ENCODE data around the gene GRPEL1.
A peak's percentile ranks its signal among the peaks of the same experiment; 100 is the strongest.

GRPEL1 gene

DNA sequence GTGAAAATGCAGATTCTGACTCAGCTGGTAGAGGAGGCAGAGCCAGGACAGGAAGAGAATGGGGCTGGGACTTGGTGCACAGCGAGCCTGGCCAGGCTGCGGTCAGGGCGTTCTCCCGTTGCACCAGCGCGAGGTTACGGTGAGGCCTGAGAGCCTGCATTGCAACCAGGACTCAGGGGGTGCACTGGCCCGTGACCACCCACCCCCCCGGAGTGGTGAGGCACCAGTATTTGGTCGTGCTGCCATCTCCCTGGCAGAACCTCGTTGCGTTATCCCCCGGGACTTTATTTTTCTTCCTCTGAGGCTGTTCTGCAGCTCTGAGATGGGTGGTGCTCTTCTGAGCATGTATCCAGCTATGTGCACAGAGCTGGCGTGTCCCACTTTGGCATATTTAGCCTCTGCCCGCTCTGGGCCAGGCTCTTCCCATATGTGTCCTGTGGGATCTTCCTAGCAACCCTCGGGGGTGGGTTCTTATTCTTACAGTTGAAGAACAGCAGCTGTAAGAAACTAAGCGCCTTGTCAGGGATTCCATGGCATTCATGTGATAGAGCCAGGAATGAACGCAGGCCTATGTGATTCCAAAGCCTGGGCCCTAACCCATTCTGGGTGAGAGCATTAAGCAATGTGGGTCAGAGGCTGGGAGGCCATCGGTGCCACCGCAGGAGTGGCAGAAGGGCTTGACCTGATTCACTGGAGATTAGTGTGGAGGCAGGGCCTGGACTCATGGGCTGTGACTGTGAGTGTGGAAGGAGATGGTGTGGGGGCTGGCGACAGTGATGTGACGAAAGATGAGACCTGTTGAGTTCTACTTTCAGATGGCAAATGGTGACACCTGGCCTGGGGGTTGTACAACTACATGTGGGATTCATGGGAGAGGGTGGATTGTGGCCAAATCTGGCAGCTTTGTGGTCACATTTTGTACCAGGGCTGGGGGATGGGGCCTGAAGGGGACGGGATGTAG is 21.6 kb downstream of the GRPEL1 start:
- peak overlapping the region; percentile 96 for H3K27ac ChIP-seq
- TF ChIP-seq, protein P1, sequence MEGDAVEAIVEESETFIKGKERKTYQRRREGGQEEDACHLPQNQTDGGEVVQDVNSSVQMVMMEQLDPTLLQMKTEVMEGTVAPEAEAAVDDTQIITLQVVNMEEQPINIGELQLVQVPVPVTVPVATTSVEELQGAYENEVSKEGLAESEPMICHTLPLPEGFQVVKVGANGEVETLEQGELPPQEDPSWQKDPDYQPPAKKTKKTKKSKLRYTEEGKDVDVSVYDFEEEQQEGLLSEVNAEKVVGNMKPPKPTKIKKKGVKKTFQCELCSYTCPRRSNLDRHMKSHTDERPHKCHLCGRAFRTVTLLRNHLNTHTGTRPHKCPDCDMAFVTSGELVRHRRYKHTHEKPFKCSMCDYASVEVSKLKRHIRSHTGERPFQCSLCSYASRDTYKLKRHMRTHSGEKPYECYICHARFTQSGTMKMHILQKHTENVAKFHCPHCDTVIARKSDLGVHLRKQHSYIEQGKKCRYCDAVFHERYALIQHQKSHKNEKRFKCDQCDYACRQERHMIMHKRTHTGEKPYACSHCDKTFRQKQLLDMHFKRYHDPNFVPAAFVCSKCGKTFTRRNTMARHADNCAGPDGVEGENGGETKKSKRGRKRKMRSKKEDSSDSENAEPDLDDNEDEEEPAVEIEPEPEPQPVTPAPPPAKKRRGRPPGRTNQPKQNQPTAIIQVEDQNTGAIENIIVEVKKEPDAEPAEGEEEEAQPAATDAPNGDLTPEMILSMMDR (conservative IDR thresholded peaks at IDR 0.05): no peak
- no peak for TF ChIP-seq ZFX (IDR thresholded peaks at IDR 0.05)

DNA sequence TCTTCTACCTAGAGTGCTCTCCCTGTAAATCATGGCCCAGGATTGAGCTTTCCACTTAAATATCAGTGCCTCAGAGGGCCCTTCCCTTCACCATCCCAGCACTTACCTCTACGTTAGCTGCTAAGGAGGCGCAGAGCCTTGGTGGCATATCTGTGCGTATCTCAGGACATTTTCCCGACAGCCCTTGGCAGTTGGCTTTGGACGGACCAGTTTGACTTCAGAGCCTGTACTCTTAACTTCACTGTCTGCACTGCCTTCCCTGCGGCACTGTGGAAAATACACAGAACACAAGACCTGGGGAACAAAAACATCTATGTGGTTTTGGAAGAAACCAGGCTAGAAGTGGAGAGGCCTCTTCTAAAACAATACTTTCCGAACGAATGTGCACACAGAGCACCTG is 22.3 kb downstream of the GRPEL1 start:
- H3K27ac ChIP-seq: peak overlapping the region; percentile 96
- no peak for TF ChIP-seq ZFX (IDR thresholded peaks at IDR 0.05)
- TF ChIP-seq, protein P1 (conservative IDR thresholded peaks at IDR 0.05): no peak

DNA sequence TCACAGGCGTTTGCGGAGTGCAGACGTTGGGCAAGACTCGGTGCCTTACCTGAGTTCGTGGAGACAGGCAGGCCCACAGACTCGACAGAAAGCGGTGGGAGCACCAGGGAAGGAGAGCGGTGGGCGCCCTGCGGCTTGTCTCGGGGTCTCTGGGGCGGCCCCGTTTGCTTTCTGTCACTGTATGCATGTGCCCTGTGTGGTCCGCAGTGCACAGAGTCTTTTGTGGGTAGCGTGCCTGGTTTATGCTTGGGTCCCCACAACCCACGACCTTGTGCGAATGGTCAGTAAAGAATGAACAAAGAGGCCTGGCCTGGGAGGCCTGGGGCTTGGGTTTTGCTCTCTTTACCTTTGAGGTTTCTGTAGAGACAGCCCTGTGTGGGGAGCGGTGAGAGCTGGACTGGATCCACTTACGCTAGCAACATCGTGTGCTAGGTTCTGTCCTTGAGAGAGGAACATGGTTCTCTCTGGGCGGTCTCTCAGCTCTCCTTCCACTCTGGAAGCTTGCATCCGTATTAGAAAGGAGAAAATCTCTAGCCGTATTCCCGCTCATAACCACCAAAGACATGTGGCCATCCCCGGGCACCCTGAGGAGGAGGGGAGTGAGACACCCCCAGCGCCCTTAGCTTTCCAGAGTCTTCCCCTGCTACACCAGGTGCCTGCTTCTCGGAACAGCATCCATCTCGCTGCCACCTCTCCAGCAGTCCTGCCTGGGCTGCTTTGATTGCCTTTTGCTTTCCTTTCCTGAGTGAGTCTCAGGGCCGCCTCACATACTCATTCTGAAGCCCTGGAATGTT is 23.5 kb downstream of the GRPEL1 start:
- TF ChIP-seq, protein P1 (conservative IDR thresholded peaks at IDR 0.05): no peak
- TF ChIP-seq ZFX (IDR thresholded peaks at IDR 0.05): no peak
- H3K27ac ChIP-seq: peak overlapping the region; percentile 96

GRCh38 chr4:7043284-7044136 is 24.4 kb downstream of the GRPEL1 start, which contains the start of gene TADA2B:
TSS of gene TADA2B (plus strand) at chr4:7043372. CDS start at chr4:7043580, 208 bp downstream.
- TF ChIP-seq, protein P1 (conservative IDR thresholded peaks at IDR 0.05): no peak
- TF ChIP-seq ZFX (IDR thresholded peaks at IDR 0.05): peak; percentile 80; the same call in 1 of the 2 replicates
- H3K27ac ChIP-seq: peak within 1 kb of the TSS; percentile 96

GRCh38 chr4:7042503-7043283 is 25.2 kb downstream of the GRPEL1 start:
- TF ChIP-seq, protein P1 (conservative IDR thresholded peaks at IDR 0.05): peak; percentile 83
- peak; percentile 46; the same call in 1 of the 2 replicates for TF ChIP-seq ZFX (IDR thresholded peaks at IDR 0.05)
- H3K27ac ChIP-seq: peak overlapping the region; percentile 44

- H3K27ac ChIP-seq: peak overlapping the region; percentile 44
- TF ChIP-seq, protein P1 (conservative IDR thresholded peaks at IDR 0.05): no peak
- no peak for TF ChIP-seq ZFX (IDR thresholded peaks at IDR 0.05)
Observed at GRCh38 chr4:7041801-7042502, 25.9 kb downstream of the GRPEL1 start.

Data from C4-2B (cell line).